ENCODE measurements around the gene CENPS. TPM values are rescaled to one million over a fixed set of nuclear protein-coding genes. Genes with fewer than 3 reads are reported as not detected.

CENPS gene
- total and polyA plus RNA-seq, 2 of the 8 experiments (the other 6 are each of a cell fraction or from before 2014, with no cell fraction given), result 7.8 to 20.3 TPM

DNA sequence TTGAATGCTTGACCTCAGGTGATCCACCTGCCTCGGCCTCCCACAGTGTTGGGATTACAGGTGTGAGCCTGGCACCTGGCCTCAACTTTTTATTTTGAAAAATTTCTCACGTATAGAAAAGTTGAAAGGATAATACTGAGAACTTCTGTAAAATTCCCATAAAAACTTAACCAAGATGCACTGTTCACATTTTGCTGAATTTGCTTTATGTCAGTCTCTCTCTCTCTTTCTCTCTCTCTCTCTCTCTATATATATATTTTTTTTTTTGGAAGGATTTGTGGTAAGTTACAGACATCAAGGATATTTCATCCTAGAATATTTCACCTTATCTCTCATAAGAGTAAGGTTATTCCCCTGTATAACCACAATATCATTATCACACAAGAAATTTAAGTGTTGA, 50.4 kb downstream of the CENPS start:
- Histone ChIP-seq H3K4me3 (ENCODE audit: extremely low read depth in 1 of 4, insufficient read depth in 2 of 4, low read depth in 3 of 4, low read length in 4 of 4) (no peak overlapping the region), H2BK5ac (ENCODE audit: low read depth, low read length) (no peak overlapping the region), H3K14ac (ENCODE audit: insufficient read length) (no peak overlapping the region), H3K4ac (replicated peaks; ENCODE audit: insufficient read length, low read depth, low read length) (no peak overlapping the region), H4K20me1 (replicated peaks in 1 of 2; ENCODE audit: control insufficient read depth in 1 of 2, insufficient read depth in 2 of 2, low read length in 2 of 2) (peaks cover 0 to 3% of the 10 kb centered on the region in 2 experiments), H3K56ac (replicated peaks; ENCODE audit: insufficient read length, low read depth, low read length) (no peak overlapping the region), H3K4me2 (ENCODE audit: insufficient read depth in 1 of 2, low read depth in 2 of 2, low read length in 2 of 2) (no peak overlapping the region), H3K9ac (replicated peaks in 1 of 4; ENCODE audit: extremely low read depth in 1 of 4, low read depth in 3 of 4, low read length in 3 of 4) (no peak overlapping the region), H4K8ac (ENCODE audit: extremely low read depth, insufficient read depth, low read length) (no peak overlapping the region), H3K23me2 (ENCODE audit: low read depth, low read length) (no peaks in the 10 kb centered on the region), H2BK12ac (ENCODE audit: low read depth, low read length) (no peak overlapping the region), H2AFZ (ENCODE audit: low read length) (no peak overlapping the region), H3K4me1 (replicated peaks in 1 of 4; ENCODE audit: control insufficient read depth in 3 of 4, insufficient read depth in 4 of 4, low read length in 3 of 4) (no peaks in the 10 kb centered on the region; a peak in 2 of 7 replicates), H3K23ac (ENCODE audit: insufficient read length) (no peak overlapping the region), H3K27ac (ENCODE audit: low read depth, low read length) (no peak overlapping the region), H2BK15ac (ENCODE audit: low read length) (no peak overlapping the region), H2BK20ac (ENCODE audit: low read length) (no peak overlapping the region), H3K36me3 (ENCODE audit: control insufficient read depth in 2 of 4, insufficient read depth in 4 of 4, low read length in 3 of 4) (no peaks in the 10 kb centered on the region), H3K9me3 (ENCODE audit: insufficient read depth in 2 of 2, low read depth in 1 of 2, low read length in 1 of 2) (no peaks in the 10 kb centered on the region), H3K18ac (ENCODE audit: extremely low read depth, low read length) (no peak overlapping the region), H4K91ac (replicated peaks; ENCODE audit: insufficient read length, low read length) (no peak overlapping the region), H2AK5ac (ENCODE audit: low read depth, low read length) (no peak overlapping the region), H4K5ac (ENCODE audit: insufficient read length, low read depth, low read length) (no peak overlapping the region), H3K79me2 (ENCODE audit: control insufficient read depth in 1 of 2, insufficient read depth in 2 of 2, low read length in 2 of 2) (peaks cover 10 to 53% of the 10 kb centered on the region in 2 experiments), H3K79me1 (ENCODE audit: low read depth, low read length) (peaks cover 15% of the 10 kb centered on the region), H3K27me3 (replicated peaks in 1 of 4; ENCODE audit: control insufficient read depth in 3 of 4, extremely low read depth in 1 of 4, insufficient read depth in 3 of 4, low read length in 3 of 4) (no peaks in the 10 kb centered on the region), H2BK120ac (replicated peaks; ENCODE audit: low read depth, low read length) (no peak overlapping the region)
- no peak for DNase-seq (ENCODE audit: low read depth in 1 of 2, low spot score in 2 of 2)
- 86% methylated on average over 2 of the region's 2 CpGs; no CpG with 5 or more reads in 1 of the 2 experiments for WGBS, 2 experiments (ENCODE audit: extremely low coverage in 1 of 2, insufficient coverage in 1 of 2, insufficient read length in 1 of 2, insufficient replicate concordance in 2 of 2, low coverage in 1 of 2, low lambda C conversion rate in 2 of 2, missing lambda C conversion rate in 1 of 2)
- ChIA-PET POLR2A (ENCODE audit: partially characterized antibody) (interaction anchor here (1.4 kb wide), 1 partner anchor 9 kb away, joined by 3 read pairs; no protein-coding TSS in a partner anchor), CTCF (ENCODE audit: partially characterized antibody) (interaction anchor here (0.6 to 4.4 kb wide), 3 partner anchors 13 to 904 kb away, joined by 3 to 23 read pairs (median 5); no protein-coding TSS in a partner anchor)
- no peak for FAIRE-seq
- TF ChIP-seq PHF8 (conservative IDR thresholded peaks at IDR 0.05; ENCODE audit: low read depth, low read length) (no peak), CHD1 (IDR thresholded peaks at IDR 0.05; ENCODE audit: low read depth, low read length) (no peak), SAP30 (IDR thresholded peaks at IDR 0.05; ENCODE audit: insufficient read depth, insufficient replicate concordance, low read length) (no peak), SP4 (IDR thresholded peaks at IDR 0.05; ENCODE audit: low read length) (no peak), CBX8 (IDR thresholded peaks at IDR 0.05; ENCODE audit: borderline replicate concordance, low read depth, low read length) (no peak), NRF1 (IDR thresholded peaks at IDR 0.05; ENCODE audit: low read depth, low read length) (no peak), MAFK (IDR thresholded peaks at IDR 0.05; ENCODE audit: low read depth, low read length) (no peak), POLR2AphosphoS5 (IDR thresholded peaks at IDR 0.05; ENCODE audit: low read depth, low read length) (no peak), RNF2 (IDR thresholded peaks at IDR 0.05; ENCODE audit: borderline replicate concordance, low read depth, low read length, missing control alignments, poor library complexity, severe bottlenecking) (no peak), CTBP2 (IDR thresholded peaks at IDR 0.05; ENCODE audit: borderline replicate concordance, insufficient read depth, insufficient read length, low read length) (no peak), TCF12 (IDR thresholded peaks at IDR 0.05; ENCODE audit: low read depth, low read length) (no peak), GTF2F1 (IDR thresholded peaks at IDR 0.05; ENCODE audit: borderline replicate concordance, low read depth, low read length) (no peak), SIRT6 (IDR thresholded peaks at IDR 0.05; ENCODE audit: low read length) (no peak), EP300 (IDR thresholded peaks at IDR 0.05; ENCODE audit: borderline replicate concordance in 1 of 2, low read depth in 2 of 2, low read length in 2 of 2) (no peak)

All from H1 (cell line).